NCI-H226 (cell line): ENCODE data around the gene FBN2.
A peak's percentile ranks its signal among the peaks of the same experiment; 100 is the strongest.

Experiments used
- DNase-seq: peaks from one replicate; pipeline ENCODE4 v3.0.0-alpha.2; 2015

The FBN2 gene

GRCh38 chr5:128237000-128237399 lies 301.0 kb downstream of the FBN2 start:
- DNase-seq = no peak

GRCh38 chr5:128236334-128236733 lies 301.7 kb downstream of the FBN2 start:
- no peak for DNase-seq

- no peak for DNase-seq
These were observed 303.0 kb downstream of the FBN2 start for GRCh38 chr5:128234928-128235641.

GRCh38 chr5:128228521-128228920 lies 309.5 kb downstream of the FBN2 start:
- DNase-seq = no peak

GRCh38 chr5:128228008-128228407 lies 310.0 kb downstream of the FBN2 start:
- peak; percentile 83 for DNase-seq

GRCh38 chr5:128225245-128226030 lies 312.6 kb downstream of the FBN2 start:
- no peak for DNase-seq

- no peak for DNase-seq
These were observed 313.7 kb downstream of the FBN2 start for GRCh38 chr5:128224336-128224735.

GRCh38 chr5:128220841-128221240 lies 317.2 kb downstream of the FBN2 start:
- no peak for DNase-seq

GRCh38 chr5:128216860-128217531 lies 321.0 kb downstream of the FBN2 start:
- peak; percentile 81 for DNase-seq

GRCh38 chr5:128216285-128216684 lies 321.8 kb downstream of the FBN2 start:
- no peak for DNase-seq

- DNase-seq = no peak
These were observed 324.2 kb downstream of the FBN2 start for GRCh38 chr5:128213833-128214232.

GRCh38 chr5:128213340-128213739 lies 324.7 kb downstream of the FBN2 start:
- DNase-seq = peak; percentile 24

- DNase-seq = no peak
These were observed 325.7 kb downstream of the FBN2 start for GRCh38 chr5:128212191-128212806.

- DNase-seq = no peak
These were observed 329.6 kb downstream of the FBN2 start for GRCh38 chr5:128208436-128208835.
